Uterus (tissue), 2 donors: ENCODE results near the gene FEM1C.

Experiments
- CTCF ChIP-seq, 4 experiments: fragments of 200-600 bp in 2 of 4; fragments of 450-650 bp in 2 of 4; sonication (generic) in 2 of 4; IDR thresholded peaks; one replicate each; pipeline ENCODE4 v1.5.1; 2016 to 2019; ENCODE audit warnings: antibody characterized with exemption in 4 of 4, mild to moderate bottlenecking in 2 of 4, moderate library complexity in 1 of 4
- POLR2A ChIP-seq, 2 donors: fragments of 450-650 bp; IDR thresholded peaks; one replicate each; pipeline ENCODE4 v1.6.1; 2016; ENCODE audit warnings: antibody characterized with exemption in 2 of 2, mild to moderate bottlenecking in 1 of 2, moderate library complexity in 1 of 2

GRCh38 chr5:115526604-115527003 is 18.0 kb downstream of the FEM1C start:
- TF ChIP-seq POLR2A (IDR thresholded peaks at IDR 0.05) = no peak
- no peak for TF ChIP-seq CTCF (IDR thresholded peaks at IDR 0.05)
